HG03354 (cell line): ENCODE measurements around the gene CD300LF.
A peak's percentile ranks its signal among the peaks of the same experiment; 100 is the strongest.

Experiments
- ATAC-seq: cut with Tn5 transposase; IDR thresholded peaks from one replicate; pipeline ENCODE4 v1.9.1; 2021; ENCODE audit warnings: mild to moderate bottlenecking; ENCODE audit not compliant: unreplicated experiment, poor library complexity, severe bottlenecking

CD300LF gene

DNA sequence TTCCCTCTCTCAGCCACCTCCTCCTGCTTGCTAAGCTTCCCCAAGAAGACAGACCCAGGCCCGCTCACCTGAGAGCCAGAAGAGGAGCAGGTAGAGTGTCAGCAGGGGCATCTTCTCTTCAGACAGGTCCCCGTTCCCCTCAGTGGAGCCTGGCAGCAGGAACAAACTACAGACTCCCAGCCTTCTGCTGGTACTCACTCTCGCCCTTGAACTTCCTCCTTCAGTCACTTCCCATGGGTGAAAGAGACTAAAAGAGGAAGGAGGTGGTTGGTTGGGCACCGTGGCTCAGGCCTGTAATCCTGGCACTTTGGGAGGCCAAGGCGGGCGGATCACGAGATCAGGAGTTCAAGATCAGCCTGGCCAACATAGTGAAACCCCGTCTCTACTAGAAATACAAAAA is at the start of gene CD300LF:
TSS of gene CD300LF (minus strand) at position 168 of the 400 bp plus-strand sequence. CDS start at position 111, 57 bp downstream.
- no peak for ATAC-seq

DNA sequence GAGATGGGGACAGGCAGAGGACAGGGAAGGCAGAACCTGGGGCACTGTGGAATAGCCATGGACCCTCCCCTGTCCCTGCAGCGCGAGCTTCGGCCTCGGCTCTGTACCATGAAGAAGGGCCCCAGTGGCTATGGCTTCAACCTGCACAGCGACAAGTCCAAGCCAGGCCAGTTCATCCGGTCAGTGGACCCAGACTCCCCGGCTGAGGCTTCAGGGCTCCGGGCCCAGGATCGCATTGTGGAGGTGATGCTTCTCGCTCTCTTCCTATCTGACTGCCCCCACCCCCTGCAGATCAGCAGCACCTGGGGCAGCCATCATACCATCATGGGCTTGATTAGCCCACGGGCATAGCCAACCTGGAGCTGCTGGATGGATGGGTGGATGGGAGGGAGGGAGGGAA is 49.2 kb upstream of the CD300LF start:
- no peak for ATAC-seq

DNA sequence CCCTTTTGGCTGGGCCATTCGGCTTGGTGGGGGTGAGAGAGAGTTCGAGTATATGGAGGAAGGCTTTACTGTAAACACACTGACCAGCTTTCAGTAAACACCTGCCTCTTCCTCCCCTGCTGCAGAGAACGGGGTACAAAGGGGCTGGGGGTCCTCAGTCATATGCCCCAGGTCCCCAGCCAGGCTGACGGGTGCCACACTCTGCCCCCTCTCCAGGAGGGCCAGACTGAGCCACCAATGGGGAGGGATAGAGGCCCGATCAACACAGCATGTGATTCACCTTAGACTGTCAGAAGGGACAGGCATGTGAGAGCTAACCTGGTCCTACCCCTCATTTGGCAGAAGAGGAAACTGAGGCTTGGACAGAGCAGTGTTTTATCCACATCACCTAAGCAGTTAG is 48.7 kb upstream of the CD300LF start:
- no peak for ATAC-seq

DNA sequence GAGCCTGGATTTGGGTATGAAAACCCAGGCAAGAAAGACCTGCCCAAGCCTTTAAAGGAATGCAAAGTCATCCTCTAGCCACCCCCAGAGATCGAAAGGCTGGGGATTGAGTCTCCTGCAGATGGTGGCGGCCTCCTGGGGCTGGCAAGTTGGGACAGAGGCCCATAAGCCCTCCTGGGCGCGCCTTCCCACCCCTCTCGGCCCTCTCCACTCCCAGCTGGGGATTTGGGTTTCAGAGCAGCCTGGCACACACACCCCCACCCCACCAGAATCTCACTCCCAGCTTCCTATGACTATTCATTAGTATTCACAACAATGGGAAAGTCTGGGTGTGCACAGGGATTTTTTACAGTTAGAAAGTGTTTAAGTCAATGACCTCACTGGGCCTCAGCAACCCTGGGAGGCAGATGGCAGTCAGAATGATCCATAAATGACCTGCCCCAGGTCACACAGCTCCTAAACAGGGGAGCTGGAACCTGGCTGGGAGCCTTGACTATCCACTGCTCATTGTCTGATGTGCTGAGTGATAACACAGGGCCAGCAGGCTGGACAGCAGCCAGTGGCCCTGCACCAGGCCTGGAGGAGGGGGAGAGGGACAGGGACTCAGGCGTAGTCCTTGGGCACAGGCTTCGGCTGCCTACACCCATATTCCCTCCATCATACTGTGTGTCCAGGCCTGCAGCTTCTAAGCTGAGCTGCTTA is 47.8 kb upstream of the CD300LF start:
- ATAC-seq = no peak

DNA sequence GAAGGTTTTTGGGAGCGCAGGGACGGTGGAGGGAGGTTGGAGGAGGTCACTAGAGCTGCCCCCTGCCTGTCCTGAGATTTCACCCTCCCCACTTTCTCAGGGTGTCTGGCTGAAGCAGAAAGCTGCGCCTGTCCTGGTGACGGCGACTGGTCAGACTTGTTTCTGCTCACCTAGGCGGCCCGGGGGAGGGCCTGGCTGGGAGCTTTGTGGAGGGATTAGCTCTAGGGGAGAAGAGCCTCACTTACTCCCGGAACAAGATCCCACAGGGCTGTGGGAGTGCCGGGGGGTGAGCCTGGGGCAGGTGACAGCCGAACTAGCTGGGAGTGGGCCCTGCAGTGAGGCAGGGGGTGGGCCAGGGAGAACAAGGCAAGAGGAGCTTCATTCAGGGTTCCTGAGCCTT is 47.2 kb upstream of the CD300LF start:
- ATAC-seq = no peak

DNA sequence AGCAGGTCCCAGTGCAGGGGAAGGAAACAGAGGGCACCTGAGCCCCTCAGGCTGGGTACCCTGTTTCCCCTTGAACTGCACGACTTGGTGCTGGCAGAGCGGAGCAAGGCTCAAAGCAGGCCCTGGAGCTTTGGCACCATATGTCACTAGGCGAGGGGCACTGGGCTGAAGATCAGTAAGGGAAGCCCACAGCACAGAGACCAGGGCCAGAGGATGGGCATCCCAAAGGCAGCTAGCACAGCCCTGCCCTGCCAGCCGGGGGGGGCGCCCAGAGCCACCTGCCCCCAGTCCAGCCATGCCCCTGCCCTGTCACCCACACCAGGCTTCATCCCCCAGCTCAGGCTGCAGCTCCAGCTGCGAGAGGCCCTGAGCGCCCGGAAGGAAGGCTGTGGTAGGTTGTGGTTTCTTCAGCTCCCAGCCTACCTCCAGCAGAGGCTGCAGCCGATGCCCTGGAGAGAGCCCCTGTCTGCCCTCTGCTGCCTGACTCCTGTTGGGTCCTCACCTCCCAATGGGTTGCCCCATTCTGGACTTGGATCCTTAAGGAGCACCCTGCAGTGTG is 46.6 kb upstream of the CD300LF start:
- ATAC-seq = peak; percentile 75

DNA sequence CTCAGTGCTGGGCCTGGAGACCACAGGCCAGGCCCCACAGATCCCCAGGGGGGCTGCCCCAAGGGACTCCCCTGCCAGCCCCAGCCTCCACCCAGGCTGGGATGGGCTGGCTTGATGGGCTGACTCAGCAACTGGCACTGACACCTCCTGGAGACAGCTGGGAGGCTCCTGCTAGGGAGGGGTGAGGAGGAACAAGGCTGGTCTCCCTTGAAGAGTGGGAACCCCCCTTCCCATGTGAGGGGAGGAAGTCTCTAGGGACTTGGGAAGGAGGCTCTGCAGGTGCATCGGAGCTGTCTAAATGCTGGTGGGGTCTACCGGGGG is 46.1 kb upstream of the CD300LF start:
- ATAC-seq = peak; percentile 25

DNA sequence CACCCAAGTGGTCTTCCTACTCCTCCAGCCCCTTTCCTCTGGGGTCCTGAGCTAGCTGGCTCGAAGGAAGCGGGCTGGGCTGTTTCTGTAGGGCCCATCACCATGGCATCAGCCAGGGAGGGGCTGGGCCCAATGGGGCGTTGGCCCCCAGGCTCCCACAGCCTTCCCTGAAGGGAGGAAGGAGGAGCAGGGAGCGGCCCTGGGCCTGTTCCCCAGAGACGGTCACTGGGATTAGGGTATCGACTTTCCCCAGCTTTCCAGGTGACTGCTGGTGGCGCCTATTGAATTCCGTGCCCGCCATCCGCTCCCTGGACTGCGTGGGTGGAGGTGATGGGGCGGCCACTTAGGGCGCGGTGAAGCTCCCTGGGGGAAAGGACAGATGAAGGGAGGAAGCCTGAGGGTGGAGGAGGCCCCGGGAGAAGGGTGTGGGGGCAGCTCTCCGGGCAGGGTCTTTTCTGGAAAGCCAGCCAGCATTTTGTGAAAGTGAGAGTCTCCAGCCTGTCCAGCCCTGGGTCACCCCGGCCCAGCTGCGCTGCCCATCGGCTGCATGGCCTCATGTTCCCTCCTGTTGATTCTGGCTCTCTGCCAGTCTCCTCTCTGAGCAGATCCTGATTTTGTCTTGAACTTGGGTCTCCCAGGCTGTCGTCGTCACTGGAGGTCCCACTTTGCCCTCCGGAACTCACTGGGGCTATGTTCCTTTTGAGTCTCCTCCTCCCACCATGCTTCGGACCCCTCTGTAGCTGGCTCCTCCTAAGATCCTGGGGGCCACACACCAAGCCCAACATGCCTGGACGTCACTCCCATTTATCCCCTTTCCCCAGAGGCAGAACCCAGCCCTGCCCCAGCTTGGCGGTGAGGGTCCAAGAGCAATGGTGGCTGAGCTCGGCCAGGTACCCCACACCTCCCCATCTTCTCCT is 45.5 kb upstream of the CD300LF start:
- no peak for ATAC-seq

DNA sequence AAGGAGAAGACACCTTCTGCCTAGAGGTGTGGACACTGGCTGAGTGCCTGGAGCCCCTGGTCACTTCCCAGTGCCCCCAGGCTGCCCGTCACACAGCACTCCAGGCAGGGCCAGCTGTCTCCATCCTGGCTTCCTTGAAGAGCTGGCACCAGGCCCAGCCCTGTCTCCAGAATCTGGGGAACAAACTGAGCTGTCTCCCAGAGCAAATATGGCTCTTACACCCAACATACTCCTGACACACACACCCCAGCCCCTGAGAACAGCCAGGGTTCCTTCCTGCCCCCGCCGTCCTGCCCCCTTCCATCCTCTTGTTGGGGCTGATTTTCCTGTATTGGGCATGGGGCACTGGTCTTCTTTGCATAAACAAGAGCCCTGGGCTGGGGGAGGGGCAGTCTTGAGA is 44.8 kb upstream of the CD300LF start:
- no peak for ATAC-seq

DNA sequence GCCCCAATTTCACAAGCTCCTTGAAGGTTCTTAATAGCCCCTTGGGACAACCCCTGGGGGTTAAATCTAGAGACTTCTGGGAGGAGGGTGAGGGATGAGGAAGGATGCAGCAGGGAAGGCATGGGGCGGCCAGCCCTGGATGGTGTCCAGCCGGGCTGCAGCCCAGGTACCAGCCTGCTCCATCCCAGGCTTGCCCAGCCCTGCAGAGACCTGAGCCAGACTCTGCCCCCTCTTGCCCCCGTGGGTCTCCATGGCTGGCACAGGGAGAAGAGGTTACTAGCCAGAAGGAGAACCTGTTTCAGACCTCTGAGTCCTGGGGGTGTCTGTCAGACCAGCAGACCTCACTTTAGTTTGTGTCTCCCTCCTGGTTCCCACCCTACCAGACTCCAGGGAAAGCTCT is 44.2 kb upstream of the CD300LF start:
- ATAC-seq = no peak

DNA sequence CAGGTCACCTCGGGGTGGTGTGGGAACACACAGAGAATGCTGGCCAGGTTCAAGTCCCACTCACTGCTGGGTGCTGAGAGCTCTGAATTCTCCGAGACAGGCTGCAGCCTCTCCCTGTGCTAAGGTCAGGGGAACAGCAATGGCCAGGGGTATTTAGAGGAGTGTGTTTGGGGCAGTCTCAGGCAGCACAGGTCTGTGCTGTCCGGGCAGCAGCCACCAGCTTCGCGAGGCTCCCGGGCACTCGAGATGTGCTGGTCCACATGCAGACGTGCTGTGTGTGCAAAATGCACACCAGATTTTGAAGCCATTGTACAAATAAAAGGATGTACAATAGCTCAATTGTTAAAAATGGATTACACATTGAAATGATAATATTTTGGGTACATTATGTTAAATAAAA is 42.8 kb upstream of the CD300LF start:
- ATAC-seq = no peak

DNA sequence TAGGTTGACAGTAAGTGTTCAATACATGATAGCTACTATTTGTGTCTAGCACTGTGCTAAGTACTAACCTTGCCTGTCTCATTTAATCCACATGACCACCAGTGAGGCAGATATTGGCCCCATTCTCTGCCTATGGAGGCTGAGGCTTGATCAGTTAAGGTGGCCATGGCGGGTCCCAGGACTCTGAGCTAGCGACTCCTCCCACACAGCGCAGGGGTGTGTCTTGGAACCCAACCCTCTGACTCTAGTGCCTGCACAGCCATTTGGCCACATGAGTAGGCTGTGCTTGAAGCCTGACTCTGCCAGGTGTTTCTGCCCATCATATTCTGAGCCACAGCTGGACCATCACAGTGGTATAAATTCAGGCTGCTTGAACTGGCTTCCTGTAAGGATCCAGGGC is 42.1 kb upstream of the CD300LF start:
- ATAC-seq = no peak

DNA sequence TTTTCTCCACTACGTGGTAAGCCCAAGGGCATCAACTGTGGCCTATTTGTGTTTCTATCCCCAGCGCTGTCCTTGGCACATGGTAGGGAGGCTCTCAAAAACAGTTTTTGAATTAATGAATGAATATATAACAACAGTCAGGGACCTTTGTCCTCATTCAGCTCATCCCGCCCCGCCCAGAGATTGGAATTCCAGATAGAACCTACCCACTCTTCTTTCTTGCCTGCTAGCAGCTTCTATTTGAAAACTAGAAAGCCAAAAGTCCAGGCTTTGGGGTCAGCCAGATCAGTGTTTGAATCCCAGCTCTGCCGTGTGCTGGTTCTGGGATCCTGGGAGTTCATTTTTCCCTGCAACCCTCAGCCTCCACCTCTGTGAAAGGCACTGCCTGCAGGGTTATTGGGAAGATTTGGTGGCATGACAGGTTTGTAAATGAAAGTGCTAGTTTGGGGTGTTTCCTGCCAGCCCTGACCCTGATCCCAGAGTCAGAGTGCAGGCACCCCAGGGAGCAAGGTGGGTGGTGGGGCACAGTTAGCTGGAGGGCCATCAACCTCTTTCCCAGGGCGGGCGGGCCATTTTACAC is 40.2 kb upstream of the CD300LF start:
- ATAC-seq = no peak

DNA sequence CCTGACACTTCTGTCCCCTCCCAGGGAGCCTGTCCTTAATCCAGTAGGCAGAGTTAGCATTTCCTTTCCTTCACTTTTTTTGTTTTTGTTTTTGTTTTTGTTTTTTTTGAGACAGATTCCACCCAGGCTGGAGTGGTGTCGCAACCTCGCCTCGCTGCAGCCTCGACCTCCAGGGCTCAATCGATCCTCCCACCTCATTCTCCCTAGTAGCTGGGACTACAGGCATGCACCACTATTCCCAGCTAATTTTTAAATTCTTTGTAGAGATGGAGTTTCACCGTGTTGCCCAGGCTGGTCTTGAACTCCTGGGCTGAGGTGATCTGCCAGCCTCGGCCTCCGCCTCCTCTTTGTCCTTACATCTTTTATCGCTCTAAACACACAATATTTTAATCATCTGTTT is 39.7 kb upstream of the CD300LF start:
- ATAC-seq = no peak

DNA sequence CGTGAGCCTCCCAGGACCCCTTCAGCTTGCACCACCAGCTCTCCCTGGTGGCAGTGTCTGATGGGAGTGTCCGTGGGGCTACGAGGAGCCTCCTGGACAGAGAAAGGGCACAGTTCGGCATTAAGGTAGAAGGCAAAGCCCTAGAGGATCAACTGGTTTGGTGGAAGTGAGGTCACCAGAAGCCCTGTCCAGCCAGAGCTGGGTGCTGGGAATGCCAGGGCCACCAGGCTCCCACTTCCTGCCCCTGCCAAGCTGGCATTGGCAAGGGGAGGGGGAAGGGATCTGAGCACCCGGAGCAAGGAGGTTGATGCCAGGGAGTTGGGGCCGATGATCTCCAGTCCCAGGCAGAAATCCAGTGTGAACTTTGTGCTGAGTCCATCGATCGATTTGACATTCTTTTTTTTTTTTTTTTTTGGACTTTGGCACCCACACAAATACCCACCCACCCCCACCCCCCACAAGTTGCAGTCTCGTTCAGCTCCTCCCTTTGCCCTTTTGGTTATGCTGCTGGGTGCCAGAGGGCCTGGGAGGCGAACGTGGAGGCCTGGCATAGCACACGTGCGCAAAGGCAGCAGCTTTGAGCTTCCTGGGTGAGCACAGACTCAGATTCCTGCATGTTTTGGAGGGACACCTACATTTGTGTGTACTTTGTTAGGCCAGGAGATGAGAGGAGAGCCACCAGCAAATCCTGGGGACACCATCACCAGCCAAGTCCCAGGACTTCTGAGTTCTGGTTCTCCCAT is 37.8 kb upstream of the CD300LF start:
- ATAC-seq = no peak

DNA sequence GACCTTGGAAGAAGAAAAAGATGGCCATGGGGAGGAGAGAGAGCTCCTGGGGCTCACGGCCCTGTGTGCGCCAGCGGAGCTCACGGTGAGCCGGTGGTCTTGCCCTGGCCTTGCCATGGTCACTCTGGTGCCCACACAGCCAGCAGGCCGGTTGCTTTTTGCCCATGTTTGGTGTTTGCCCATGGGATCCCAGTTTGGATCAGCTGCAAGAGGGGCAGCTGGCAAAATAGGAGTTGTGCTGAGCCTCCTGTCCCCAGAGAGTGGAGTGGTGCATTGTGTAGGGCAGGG is 37.3 kb upstream of the CD300LF start:
- ATAC-seq = no peak

DNA sequence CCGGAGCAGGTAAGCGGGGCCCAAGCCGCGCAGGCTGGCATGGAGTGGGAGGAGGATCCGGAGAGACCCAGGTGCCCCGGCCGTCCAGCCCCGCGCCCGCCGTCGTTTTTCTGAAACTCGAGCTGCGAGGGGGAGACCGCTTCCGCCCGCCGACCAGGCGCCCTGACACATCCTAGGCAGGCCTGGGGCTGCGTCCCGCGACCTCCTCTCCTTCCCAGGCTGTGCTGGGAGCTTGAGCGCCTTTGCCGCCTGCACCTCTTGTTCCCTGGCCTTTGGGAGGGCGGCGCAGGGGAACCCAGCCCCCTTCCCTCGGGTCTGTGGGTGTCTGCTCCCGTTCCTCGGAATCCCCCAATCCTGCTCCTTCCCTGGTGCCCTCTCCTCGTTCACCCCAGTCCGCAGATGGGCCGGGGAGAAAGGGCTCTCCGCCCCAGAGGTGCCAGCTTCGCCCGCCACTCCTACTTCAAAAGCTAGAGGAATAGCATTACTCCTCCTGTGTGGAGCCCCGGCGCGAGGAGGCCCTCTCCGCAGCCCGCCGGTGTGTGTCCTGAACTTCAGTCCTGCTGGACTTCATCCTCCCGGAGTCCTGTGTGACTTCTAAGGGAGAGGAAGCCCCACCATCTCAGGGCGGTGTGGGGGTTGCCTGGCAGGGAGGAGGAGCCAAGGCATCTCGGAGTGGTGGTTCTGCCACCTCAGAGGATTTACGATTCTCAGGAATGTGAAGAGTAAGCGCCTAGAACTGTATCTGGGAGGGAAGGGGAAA is 36.7 kb upstream of the CD300LF start:
- ATAC-seq = peak; percentile 13

DNA sequence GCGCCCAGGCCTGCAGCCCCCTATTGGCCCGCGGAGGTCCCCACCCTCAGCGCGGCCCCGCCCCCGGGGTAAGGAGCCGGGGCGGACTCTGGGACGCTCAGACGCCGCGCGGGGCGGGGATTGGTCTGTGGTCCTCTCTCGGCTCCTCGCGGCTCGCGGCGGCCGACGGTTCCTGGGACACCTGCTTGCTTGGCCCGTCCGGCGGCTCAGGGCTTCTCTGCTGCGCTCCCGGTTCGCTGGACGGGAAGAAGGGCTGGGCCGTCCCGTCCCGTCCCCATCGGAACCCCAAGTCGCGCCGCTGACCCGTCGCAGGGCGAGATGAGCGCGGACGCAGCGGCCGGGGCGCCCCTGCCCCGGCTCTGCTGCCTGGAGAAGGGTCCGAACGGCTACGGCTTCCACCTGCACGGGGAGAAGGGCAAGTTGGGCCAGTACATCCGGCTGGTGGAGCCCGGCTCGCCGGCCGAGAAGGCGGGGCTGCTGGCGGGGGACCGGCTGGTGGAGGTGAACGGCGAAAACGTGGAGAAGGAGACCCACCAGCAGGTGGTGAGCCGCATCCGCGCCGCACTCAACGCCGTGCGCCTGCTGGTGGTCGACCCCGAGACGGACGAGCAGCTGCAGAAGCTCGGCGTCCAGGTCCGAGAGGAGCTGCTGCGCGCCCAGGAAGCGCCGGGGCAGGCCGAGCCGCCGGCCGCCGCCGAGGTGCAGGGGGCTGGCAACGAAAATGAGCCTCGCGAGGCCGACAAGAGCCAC is 36.0 kb upstream of the CD300LF start, which contains the start of gene NHERF1:
TSS of gene NHERF1 (plus strand) at position 100 of the 750 bp plus-strand sequence. CDS start at position 319, 219 bp downstream.
- peak; percentile 87 for ATAC-seq

DNA sequence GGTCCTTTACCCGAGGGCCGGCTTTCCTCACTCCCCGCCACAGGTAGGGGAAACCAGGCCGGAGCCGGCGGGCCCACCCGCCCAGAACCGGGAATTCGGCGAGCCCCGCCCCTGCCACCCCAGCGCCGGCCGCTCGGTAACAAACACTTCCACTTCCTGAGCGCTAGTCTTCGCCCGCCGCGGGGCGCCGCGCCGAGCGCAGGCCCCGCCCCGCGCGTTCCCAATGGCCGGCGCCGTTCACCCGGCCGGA is 35.5 kb upstream of the CD300LF start:
- no peak for ATAC-seq
